Measurements from ENCODE around the gene CETP. TPM values are rescaled to one million over a fixed set of nuclear protein-coding genes. Genes with fewer than 3 reads are reported as not detected.
A peak's percentile ranks its signal among the peaks of the same experiment; 100 is the strongest.
"Not testable (repeated sequence)": the region's sequence is repeated elsewhere in the genome, so short reads cannot be mapped to it uniquely, and the experiment has no call there.

CETP gene
- total RNA-seq, 1 donor from 2014 or later = 3.0 TPM

- DNase-seq (ENCODE audit: low read depth in 2 of 2) = no peak
These were observed 36.2 kb downstream of the CETP start for GRCh38 chr16:56997931-56998330.

- DNase-seq (ENCODE audit: low read depth in 2 of 2) = no peak
These were observed 36.6 kb downstream of the CETP start for GRCh38 chr16:56998352-56998751.

GRCh38 chr16:56998861-56999260 is 37.1 kb downstream of the CETP start:
- DNase-seq (ENCODE audit: low read depth in 2 of 2) = no peak

- DNase-seq (ENCODE audit: low read depth in 2 of 2) = no peak
These were observed 37.9 kb downstream of the CETP start for GRCh38 chr16:56999409-57000270.

GRCh38 chr16:57000271-57001025 is 38.7 kb downstream of the CETP start:
- DNase-seq (ENCODE audit: low read depth in 2 of 2) = peak; percentile 63 to 88

GRCh38 chr16:57001026-57001679 is 39.4 kb downstream of the CETP start:
- peak in 1 of 2 donors; percentile 53 for DNase-seq (ENCODE audit: low read depth in 2 of 2)

- DNase-seq (ENCODE audit: low read depth in 2 of 2) = no peak
These were observed 42.0 kb downstream of the CETP start for GRCh38 chr16:57003439-57004386.

GRCh38 chr16:57004387-57005250 is 42.9 kb downstream of the CETP start:
- no peak for DNase-seq (ENCODE audit: low read depth in 2 of 2)

GRCh38 chr16:57005597-57005996 is 43.8 kb downstream of the CETP start:
- not testable (repeated sequence) for DNase-seq (ENCODE audit: low read depth in 2 of 2)

- DNase-seq (ENCODE audit: low read depth in 2 of 2) = no peak
These were observed 45.3 kb downstream of the CETP start for GRCh38 chr16:57007050-57007449.

GRCh38 chr16:57007530-57007929 is 45.8 kb downstream of the CETP start:
- DNase-seq (ENCODE audit: low read depth in 2 of 2) = no peak

- DNase-seq (ENCODE audit: low read depth in 2 of 2) = no peak
These were observed 46.7 kb downstream of the CETP start for GRCh38 chr16:57008440-57008839.

- no peak for DNase-seq (ENCODE audit: low read depth in 2 of 2)
These were observed 48.0 kb downstream of the CETP start for GRCh38 chr16:57009643-57010170.

GRCh38 chr16:57012353-57012752 is 50.6 kb downstream of the CETP start:
- DNase-seq (ENCODE audit: low read depth in 2 of 2) = no peak

GRCh38 chr16:57013229-57013628 is 51.5 kb downstream of the CETP start:
- DNase-seq (ENCODE audit: low read depth in 2 of 2) = peak in 1 of 2 donors; percentile 56

GRCh38 chr16:57013902-57014301 is 52.2 kb downstream of the CETP start:
- no peak for DNase-seq (ENCODE audit: low read depth in 2 of 2)

- DNase-seq (ENCODE audit: low read depth in 2 of 2) = no peak
These were observed 54.6 kb downstream of the CETP start for GRCh38 chr16:57016301-57016700.

GRCh38 chr16:57016831-57017230 is 55.1 kb downstream of the CETP start:
- DNase-seq (ENCODE audit: low read depth in 2 of 2) = no peak

- DNase-seq (ENCODE audit: low read depth in 2 of 2) = peak; percentile 87 to 94
These were observed 55.5 kb downstream of the CETP start for GRCh38 chr16:57017251-57017650.

GRCh38 chr16:57019746-57020145 is 58.0 kb downstream of the CETP start:
- DNase-seq (ENCODE audit: low read depth in 2 of 2) = peak in 1 of 2 donors; percentile 28

Data from lung microvascular endothelial cell (primary cell).